HEK293 (cell line): ENCODE data around the gene TUBE1.

Experiments
- WT1 ChIP-seq: fragments of 450-650 bp; formaldehyde crosslinking; IDR thresholded peaks from 2 replicates; pipeline ENCODE4 v1.5.1; 2016; ENCODE audit warnings: missing biosample characterization, missing genetic modification characterization
- ZBTB7A ChIP-seq: fragments of 450-650 bp; formaldehyde crosslinking; IDR thresholded peaks from 2 replicates; pipeline ENCODE4 v1.5.1; 2016; ENCODE audit warnings: low read depth, missing biosample characterization, missing genetic modification characterization
- ZEB2 ChIP-seq: fragments of 450-650 bp; formaldehyde crosslinking; IDR thresholded peaks from 2 replicates; pipeline ENCODE4 v1.5.1; 2016; ENCODE audit warnings: missing biosample characterization, missing genetic modification characterization
- ZNF211 ChIP-seq: fragments of 450-650 bp; formaldehyde crosslinking; IDR thresholded peaks from 2 replicates; pipeline ENCODE4 v1.5.1; 2016; ENCODE audit warnings: low read depth, missing biosample characterization, missing genetic modification characterization
- ZNF350 ChIP-seq: fragments of 450-650 bp; formaldehyde crosslinking; IDR thresholded peaks from 2 replicates; pipeline ENCODE4 v1.5.0; 2017; ENCODE audit warnings: missing biosample characterization, mild to moderate bottlenecking, missing genetic modification characterization
- ZNF585B ChIP-seq: fragments of 450-650 bp; formaldehyde crosslinking; IDR thresholded peaks from 2 replicates; pipeline ENCODE4 v1.5.1; 2016; ENCODE audit warnings: missing biosample characterization, missing genetic modification characterization
- ZNF792 ChIP-seq: fragments of 450-650 bp; formaldehyde crosslinking; IDR thresholded peaks from 2 replicates; pipeline ENCODE4 v1.5.1; 2016; ENCODE audit warnings: missing biosample characterization, missing genetic modification characterization
- TF ChIP-seq, protein P1 (sequence below): fragments of 450-650 bp; formaldehyde crosslinking; IDR thresholded peaks from 2 replicates; pipeline ENCODE4 v1.5.1; 2016; ENCODE audit warnings: missing biosample characterization, missing genetic modification characterization
- TF ChIP-seq, protein P2 (sequence below): fragments of 450-650 bp; formaldehyde crosslinking; IDR thresholded peaks from 2 replicates; pipeline ENCODE4 v1.5.1; 2016; ENCODE audit warnings: missing biosample characterization, missing genetic modification characterization
- TF ChIP-seq, protein P3 (sequence below): fragments of 450-650 bp; formaldehyde crosslinking; IDR thresholded peaks from 2 replicates; pipeline ENCODE4 v1.5.1; 2016; ENCODE audit warnings: missing biosample characterization, missing genetic modification characterization

DNA sequence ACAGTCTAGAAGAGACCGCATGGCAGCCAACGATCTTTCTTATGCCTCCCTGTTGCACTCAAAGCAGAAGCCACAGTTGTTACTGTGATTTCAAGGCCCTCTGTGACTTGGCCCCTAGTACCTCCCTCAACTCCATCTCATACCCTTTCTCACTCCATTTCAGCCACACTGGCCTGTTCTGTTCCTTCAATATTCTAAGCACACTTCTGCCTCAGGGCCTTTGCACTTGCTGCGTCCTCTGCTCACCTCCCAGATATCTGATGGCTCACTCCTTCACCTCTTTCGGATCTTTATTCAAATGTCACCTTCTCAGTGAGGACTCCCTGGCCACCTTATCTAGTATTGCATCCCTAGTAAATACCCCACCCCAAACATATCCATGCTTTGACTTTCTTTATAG is 62.8 kb downstream of the TUBE1 start:
- TF ChIP-seq WT1 (tag by site-specific recombination) (no peak), ZNF585B (tag by site-specific recombination) (no peak), ZNF211 (tag by site-specific recombination) (no peak), ZBTB7A (no peak), ZNF792 (tag by site-specific recombination) (no peak), ZNF350 (tag by site-specific recombination) (no peak), ZEB2 (tag by site-specific recombination) (no peak)
- TF ChIP-seq, protein P1, sequence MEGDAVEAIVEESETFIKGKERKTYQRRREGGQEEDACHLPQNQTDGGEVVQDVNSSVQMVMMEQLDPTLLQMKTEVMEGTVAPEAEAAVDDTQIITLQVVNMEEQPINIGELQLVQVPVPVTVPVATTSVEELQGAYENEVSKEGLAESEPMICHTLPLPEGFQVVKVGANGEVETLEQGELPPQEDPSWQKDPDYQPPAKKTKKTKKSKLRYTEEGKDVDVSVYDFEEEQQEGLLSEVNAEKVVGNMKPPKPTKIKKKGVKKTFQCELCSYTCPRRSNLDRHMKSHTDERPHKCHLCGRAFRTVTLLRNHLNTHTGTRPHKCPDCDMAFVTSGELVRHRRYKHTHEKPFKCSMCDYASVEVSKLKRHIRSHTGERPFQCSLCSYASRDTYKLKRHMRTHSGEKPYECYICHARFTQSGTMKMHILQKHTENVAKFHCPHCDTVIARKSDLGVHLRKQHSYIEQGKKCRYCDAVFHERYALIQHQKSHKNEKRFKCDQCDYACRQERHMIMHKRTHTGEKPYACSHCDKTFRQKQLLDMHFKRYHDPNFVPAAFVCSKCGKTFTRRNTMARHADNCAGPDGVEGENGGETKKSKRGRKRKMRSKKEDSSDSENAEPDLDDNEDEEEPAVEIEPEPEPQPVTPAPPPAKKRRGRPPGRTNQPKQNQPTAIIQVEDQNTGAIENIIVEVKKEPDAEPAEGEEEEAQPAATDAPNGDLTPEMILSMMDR = no peak
- TF ChIP-seq, protein P2, sequence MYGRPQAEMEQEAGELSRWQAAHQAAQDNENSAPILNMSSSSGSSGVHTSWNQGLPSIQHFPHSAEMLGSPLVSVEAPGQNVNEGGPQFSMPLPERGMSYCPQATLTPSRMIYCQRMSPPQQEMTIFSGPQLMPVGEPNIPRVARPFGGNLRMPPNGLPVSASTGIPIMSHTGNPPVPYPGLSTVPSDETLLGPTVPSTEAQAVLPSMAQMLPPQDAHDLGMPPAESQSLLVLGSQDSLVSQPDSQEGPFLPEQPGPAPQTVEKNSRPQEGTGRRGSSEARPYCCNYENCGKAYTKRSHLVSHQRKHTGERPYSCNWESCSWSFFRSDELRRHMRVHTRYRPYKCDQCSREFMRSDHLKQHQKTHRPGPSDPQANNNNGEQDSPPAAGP (tag by site-specific recombination) = no peak
- TF ChIP-seq, protein P3, sequence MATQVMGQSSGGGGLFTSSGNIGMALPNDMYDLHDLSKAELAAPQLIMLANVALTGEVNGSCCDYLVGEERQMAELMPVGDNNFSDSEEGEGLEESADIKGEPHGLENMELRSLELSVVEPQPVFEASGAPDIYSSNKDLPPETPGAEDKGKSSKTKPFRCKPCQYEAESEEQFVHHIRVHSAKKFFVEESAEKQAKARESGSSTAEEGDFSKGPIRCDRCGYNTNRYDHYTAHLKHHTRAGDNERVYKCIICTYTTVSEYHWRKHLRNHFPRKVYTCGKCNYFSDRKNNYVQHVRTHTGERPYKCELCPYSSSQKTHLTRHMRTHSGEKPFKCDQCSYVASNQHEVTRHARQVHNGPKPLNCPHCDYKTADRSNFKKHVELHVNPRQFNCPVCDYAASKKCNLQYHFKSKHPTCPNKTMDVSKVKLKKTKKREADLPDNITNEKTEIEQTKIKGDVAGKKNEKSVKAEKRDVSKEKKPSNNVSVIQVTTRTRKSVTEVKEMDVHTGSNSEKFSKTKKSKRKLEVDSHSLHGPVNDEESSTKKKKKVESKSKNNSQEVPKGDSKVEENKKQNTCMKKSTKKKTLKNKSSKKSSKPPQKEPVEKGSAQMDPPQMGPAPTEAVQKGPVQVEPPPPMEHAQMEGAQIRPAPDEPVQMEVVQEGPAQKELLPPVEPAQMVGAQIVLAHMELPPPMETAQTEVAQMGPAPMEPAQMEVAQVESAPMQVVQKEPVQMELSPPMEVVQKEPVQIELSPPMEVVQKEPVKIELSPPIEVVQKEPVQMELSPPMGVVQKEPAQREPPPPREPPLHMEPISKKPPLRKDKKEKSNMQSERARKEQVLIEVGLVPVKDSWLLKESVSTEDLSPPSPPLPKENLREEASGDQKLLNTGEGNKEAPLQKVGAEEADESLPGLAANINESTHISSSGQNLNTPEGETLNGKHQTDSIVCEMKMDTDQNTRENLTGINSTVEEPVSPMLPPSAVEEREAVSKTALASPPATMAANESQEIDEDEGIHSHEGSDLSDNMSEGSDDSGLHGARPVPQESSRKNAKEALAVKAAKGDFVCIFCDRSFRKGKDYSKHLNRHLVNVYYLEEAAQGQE (tag by site-specific recombination) = no peak
